ENCODE results near the gene MINDY4B. TPM values are rescaled to one million over a fixed set of nuclear protein-coding genes. Genes with fewer than 3 reads are reported as not detected.

Gene MINDY4B
- total and polyA plus RNA-seq, 2 of the 4 experiments (the other 2 are of a cell fraction), result not detected

DNA sequence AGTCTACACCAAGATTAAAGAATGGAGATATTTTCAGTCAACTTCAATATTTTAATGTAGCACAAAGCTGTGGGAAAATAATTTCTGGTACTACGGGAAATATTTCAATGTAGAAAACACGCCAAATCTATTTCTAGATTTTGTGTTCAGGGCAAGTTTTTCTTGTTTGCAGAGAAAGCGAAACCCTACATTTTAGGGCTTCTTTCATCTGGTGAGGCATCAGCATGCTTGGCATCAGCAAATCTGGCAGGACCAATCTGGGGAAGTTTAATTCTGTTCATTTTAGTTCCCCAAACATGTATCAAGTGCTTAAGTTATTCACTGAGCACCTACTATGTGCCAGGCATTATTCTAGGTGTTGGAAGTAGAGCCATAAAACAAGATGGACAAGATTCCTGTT, 37.0 kb upstream of the MINDY4B start:
- WGBS, 2 experiments (ENCODE audit: extremely low coverage in 2 of 2, insufficient read length in 1 of 2), result 55% methylated on average over 2 of the region's 3 CpGs; no CpG with 5 or more reads in 1 of the 2 experiments
- Histone ChIP-seq H3K4me2 (ENCODE audit: low read depth, low read length) (no peak overlapping the region), H3K4me1 (ENCODE audit: control insufficient read depth, insufficient read depth, low read length) (no peaks in the 10 kb centered on the region), H4K8ac (ENCODE audit: low read depth in 2 of 2, low read length in 2 of 2) (no peak overlapping the region), H3K56ac (ENCODE audit: extremely low read depth, insufficient read depth, low read length) (no peak overlapping the region), H2AFZ (replicated peaks; ENCODE audit: low read length, poor library complexity) (no peak overlapping the region), H4K91ac (ENCODE audit: insufficient read depth, low read depth, low read length) (no peak overlapping the region), H3K9me3 (ENCODE audit: control insufficient read depth, insufficient read depth, low read length) (no peaks in the 10 kb centered on the region), H2BK15ac (ENCODE audit: low read depth, low read length) (no peak overlapping the region), H3K79me1 (ENCODE audit: low read depth in 1 of 2, low read length in 2 of 2) (no peaks in the 10 kb centered on the region), H2BK20ac (ENCODE audit: low read depth, low read length) (no peak overlapping the region), H2BK120ac (ENCODE audit: low read depth, low read length) (no peak overlapping the region), H3K4ac (ENCODE audit: low read depth, low read length) (no peak overlapping the region), H3K9me1 (ENCODE audit: insufficient read depth, low read length) (no peaks in the 10 kb centered on the region), H4K20me1 (ENCODE audit: insufficient read depth, low read length) (no peaks in the 10 kb centered on the region), H3K9ac (ENCODE audit: low read depth, low read length) (no peak overlapping the region), H3K23ac (ENCODE audit: low read depth, low read length) (no peak overlapping the region), H2BK5ac (ENCODE audit: low read depth, low read length, poor library complexity, severe bottlenecking) (no peak overlapping the region), H2AK5ac (ENCODE audit: low read depth, low read length) (no peak overlapping the region), H3K14ac (replicated peaks; ENCODE audit: low read depth, low read length) (no peak overlapping the region), H4K5ac (ENCODE audit: low read depth, low read length) (no peak overlapping the region), H3K27me3 (ENCODE audit: control insufficient read depth, insufficient read depth, low read length) (peaks cover 7% of the 10 kb centered on the region), H3K4me3 (ENCODE audit: insufficient read depth, low read depth, low read length) (no peak overlapping the region), H3K18ac (ENCODE audit: low read depth, low read length) (no peak overlapping the region), H3K36me3 (ENCODE audit: control insufficient read depth, insufficient read depth, low read length) (no peaks in the 10 kb centered on the region), H3K27ac (ENCODE audit: insufficient read depth, low read length) (no peak overlapping the region), H2AK9ac (replicated peaks; ENCODE audit: low read depth, low read length, poor library complexity) (no peak overlapping the region)
- intact Hi-C loops (cut with micrococcal nuclease) (no loop called here), in situ Hi-C loops (cut with MboI; ENCODE audit: low sequenced_read_pairs) (no loop called here), dilution Hi-C loops (cut with HindIII; ENCODE audit: low sequenced_read_pairs, unreplicated experiment) (no loop called here)
- DNase-seq (no peak), ATAC-seq (ENCODE audit: low read depth) (no peak)
- BruUV-seq (replicated peaks), result no TSS peak
- ChIA-PET POLR2A (ENCODE audit: unreplicated experiment) (no interaction called here), CTCF (interaction anchor here (0.6 kb wide), 1 partner anchor 30 kb away, joined by 3 read pairs; the partner anchor contains the start of gene CLRN1)
- TF ChIP-seq FOS (IDR thresholded peaks at IDR 0.05; ENCODE audit: low read depth, low read length) (no peak), POLR2A (IDR thresholded peaks at IDR 0.05; ENCODE audit: low read depth, low read length) (no peak), MAZ (IDR thresholded peaks at IDR 0.05; ENCODE audit: borderline replicate concordance, low read depth, low read length) (no peak), MAFK (IDR thresholded peaks at IDR 0.05; ENCODE audit: low read depth, low read length) (no peak), RCOR1 (IDR thresholded peaks at IDR 0.05; ENCODE audit: insufficient replicate concordance, low read length) (no peak), RAD21 (IDR thresholded peaks at IDR 0.05; ENCODE audit: low read length) (no peak)
- TF ChIP-seq, protein P1, sequence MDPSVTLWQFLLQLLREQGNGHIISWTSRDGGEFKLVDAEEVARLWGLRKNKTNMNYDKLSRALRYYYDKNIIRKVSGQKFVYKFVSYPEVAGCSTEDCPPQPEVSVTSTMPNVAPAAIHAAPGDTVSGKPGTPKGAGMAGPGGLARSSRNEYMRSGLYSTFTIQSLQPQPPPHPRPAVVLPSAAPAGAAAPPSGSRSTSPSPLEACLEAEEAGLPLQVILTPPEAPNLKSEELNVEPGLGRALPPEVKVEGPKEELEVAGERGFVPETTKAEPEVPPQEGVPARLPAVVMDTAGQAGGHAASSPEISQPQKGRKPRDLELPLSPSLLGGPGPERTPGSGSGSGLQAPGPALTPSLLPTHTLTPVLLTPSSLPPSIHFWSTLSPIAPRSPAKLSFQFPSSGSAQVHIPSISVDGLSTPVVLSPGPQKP (IDR thresholded peaks at IDR 0.05; ENCODE audit: borderline replicate concordance, low read depth, low read length), result no peak
